Esophagus muscularis mucosa (tissue), 4 donors: ENCODE results near the gene YPEL4. TPM values are rescaled to one million over a fixed set of nuclear protein-coding genes. Genes with fewer than 3 reads are reported as not detected.

Experiments used
- DNase-seq: peaks from one replicate; pipeline ENCODE4 v3.0.0-alpha.2; 2017; ENCODE audit errors: extremely low spot score
- H3K27ac ChIP-seq, 4 donors: fragments of 200-600 bp; sonication (generic); replicated peaks in 1 of 4; 1 replicate in 3 of 4; 2 replicates in 1 of 4; pipeline ENCODE4 v1.5.1; 2016 to 2019; ENCODE audit warnings: mild to moderate bottlenecking in 1 of 4
- H3K27me3 ChIP-seq, 4 donors: fragments of 200-600 bp; sonication (generic); one replicate each; pipeline versions ENCODE4 v1.5.1 to v1.6.0; 2016 to 2019
- H3K36me3 ChIP-seq, 4 donors: fragments of 200-600 bp; sonication (generic); one replicate each; pipeline ENCODE4 v1.5.1; 2016 to 2019
- H3K4me1 ChIP-seq, 4 donors: fragments of 200-600 bp; sonication (generic); one replicate each; pipeline ENCODE4 v1.5.1; 2016 to 2019
- H3K4me3 ChIP-seq, 4 donors: fragments of 200-600 bp; sonication (generic); 1 replicate in 2 of 4; 2 replicates in 2 of 4; pipeline ENCODE4 v1.5.1; 2016 to 2019; ENCODE audit warnings: mild to moderate bottlenecking in 4 of 4, moderate library complexity in 1 of 4
- H3K9me3 ChIP-seq, 4 donors: fragments of 200-600 bp; sonication (generic); 1 replicate in 3 of 4; 2 replicates in 1 of 4; pipeline ENCODE4 v1.5.1; 2016 to 2019
- EP300 ChIP-seq: sonication (generic); formaldehyde crosslinking; IDR thresholded peaks from one replicate; pipeline ENCODE4 v1.6.1; 2017; ENCODE audit warnings: antibody characterized with exemption
- POLR2A ChIP-seq: fragments of 450-650 bp; IDR thresholded peaks from one replicate; pipeline ENCODE4 v1.6.1; 2017; ENCODE audit warnings: antibody characterized with exemption, moderate library complexity, mild to moderate bottlenecking, low read depth
- POLR2AphosphoS5 ChIP-seq, 2 donors: sonication (generic); formaldehyde crosslinking; IDR thresholded peaks; one replicate each; pipeline ENCODE4 v1.6.1; 2017; ENCODE audit warnings: antibody characterized with exemption in 2 of 2
- WGBS: methylation state at CpG from one replicate; pipeline ENCODE4 v1.1.5; 2018; 5-methylcytosine and 5-hydroxymethylcytosine counted together
- intact Hi-C: fragments of 100-400 bp; cut with DNase I; formaldehyde crosslinking; loops from one replicate; pipeline ENCODE4 v1.15.1; 2023
- total RNA-seq, 4 donors: library from RNA; depleted of rRNA; stranded (reverse); fragments of >200 nt; gene quantifications; one replicate each; pipeline versions ENCODE4 v1.1.0 to v1.2.1, GENCODE V29; 2016
- TF ChIP-seq, protein P1 (sequence below), 3 experiments: fragments of 200-600 bp in 2 of 3; fragments of 450-650 bp in 1 of 3; sonication (generic) in 2 of 3; IDR thresholded peaks; one replicate each; pipeline ENCODE4 v1.5.1; 2017 to 2019; ENCODE audit warnings: antibody characterized with exemption in 3 of 3, mild to moderate bottlenecking in 2 of 3, moderate library complexity in 1 of 3

Gene YPEL4
- total RNA-seq, 4 donors from 2014 or later: 0.50 to 2.5 (median 1.0) TPM

DNA sequence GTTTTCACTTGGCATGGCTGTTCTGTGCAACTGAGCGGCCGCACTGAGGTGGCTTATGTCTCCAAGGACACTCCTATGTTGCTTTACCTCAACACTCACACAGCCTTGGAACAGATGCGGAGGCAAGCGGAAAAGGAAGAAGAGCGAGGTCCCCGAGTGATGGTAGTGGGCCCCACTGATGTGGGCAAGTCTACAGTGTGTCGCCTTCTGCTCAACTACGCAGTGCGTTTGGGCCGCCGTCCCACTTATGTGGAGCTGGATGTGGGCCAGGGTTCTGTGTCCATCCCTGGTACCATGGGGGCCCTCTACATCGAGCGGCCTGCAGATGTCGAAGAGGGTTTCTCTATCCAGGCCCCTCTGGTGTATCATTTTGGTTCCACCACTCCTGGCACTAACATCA, 10.0 kb upstream of the YPEL4 start:
- H3K27me3 ChIP-seq: no peaks in the 10 kb centered on the region
- H3K9me3 ChIP-seq: no peaks in the 10 kb centered on the region
- H3K36me3 ChIP-seq: peaks cover 25 to 44% (median 36%) of the 10 kb centered on the region in 4 donors
- H3K27ac ChIP-seq: no peak overlapping the region
- intact Hi-C loops: loop anchor here (10.0 kb wide), 2 partner anchors 335 to 925 kb away; partner anchors contain the start of gene TNKS1BP1
- peaks cover 15 to 28% (median 19%) of the 10 kb centered on the region in 4 donors for H3K4me1 ChIP-seq
- 93% methylated on average over 14 of the region's 14 CpGs for WGBS
- no peak for DNase-seq
- no peak for TF ChIP-seq POLR2A
- no peak for TF ChIP-seq EP300
- TF ChIP-seq POLR2AphosphoS5 (IDR thresholded peaks at IDR 0.05): no peak
- TF ChIP-seq, protein P1, sequence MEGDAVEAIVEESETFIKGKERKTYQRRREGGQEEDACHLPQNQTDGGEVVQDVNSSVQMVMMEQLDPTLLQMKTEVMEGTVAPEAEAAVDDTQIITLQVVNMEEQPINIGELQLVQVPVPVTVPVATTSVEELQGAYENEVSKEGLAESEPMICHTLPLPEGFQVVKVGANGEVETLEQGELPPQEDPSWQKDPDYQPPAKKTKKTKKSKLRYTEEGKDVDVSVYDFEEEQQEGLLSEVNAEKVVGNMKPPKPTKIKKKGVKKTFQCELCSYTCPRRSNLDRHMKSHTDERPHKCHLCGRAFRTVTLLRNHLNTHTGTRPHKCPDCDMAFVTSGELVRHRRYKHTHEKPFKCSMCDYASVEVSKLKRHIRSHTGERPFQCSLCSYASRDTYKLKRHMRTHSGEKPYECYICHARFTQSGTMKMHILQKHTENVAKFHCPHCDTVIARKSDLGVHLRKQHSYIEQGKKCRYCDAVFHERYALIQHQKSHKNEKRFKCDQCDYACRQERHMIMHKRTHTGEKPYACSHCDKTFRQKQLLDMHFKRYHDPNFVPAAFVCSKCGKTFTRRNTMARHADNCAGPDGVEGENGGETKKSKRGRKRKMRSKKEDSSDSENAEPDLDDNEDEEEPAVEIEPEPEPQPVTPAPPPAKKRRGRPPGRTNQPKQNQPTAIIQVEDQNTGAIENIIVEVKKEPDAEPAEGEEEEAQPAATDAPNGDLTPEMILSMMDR (IDR thresholded peaks at IDR 0.05): no peak
- no peak overlapping the region for H3K4me3 ChIP-seq

DNA sequence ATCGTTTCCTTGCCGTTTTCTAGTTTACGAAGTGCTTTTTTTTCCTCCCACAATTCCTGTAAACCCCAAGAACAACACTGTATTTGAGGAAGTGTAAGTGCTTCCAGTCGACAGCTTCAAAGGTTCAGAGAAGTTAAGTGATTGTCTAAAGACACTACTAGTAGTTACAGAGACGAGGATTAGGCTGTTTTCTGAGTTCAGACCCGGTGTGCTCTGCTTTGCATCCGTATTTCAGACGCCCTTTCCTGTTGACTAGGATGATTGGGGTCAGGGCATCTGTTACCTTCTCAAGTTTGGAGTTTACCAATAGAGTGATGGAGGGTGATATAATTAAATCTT, 8.3 kb upstream of the YPEL4 start:
- WGBS: 0% methylated on average over 8 of the region's 8 CpGs
- DNase-seq: no peak
- TF ChIP-seq POLR2A (no peak), EP300 (no peak), POLR2AphosphoS5 (IDR thresholded peaks at IDR 0.05) (no peak)
- TF ChIP-seq, protein P1 (IDR thresholded peaks at IDR 0.05): no peak
- H3K4me3 ChIP-seq: peak overlapping the region; percentile 54 to 68 (median 64)
- H3K27ac ChIP-seq: peak overlapping the region; percentile 86 to 91 (median 88)
- peaks cover 25 to 43% (median 35%) of the 10 kb centered on the region in 4 donors for H3K36me3 ChIP-seq
- intact Hi-C loops: no loop called here
- H3K27me3 ChIP-seq: peaks cover 0 to 5% (median 0%) of the 10 kb centered on the region in 4 donors
- H3K9me3 ChIP-seq: no peaks in the 10 kb centered on the region
- H3K4me1 ChIP-seq: peaks cover 15 to 28% (median 19%) of the 10 kb centered on the region in 4 donors

DNA sequence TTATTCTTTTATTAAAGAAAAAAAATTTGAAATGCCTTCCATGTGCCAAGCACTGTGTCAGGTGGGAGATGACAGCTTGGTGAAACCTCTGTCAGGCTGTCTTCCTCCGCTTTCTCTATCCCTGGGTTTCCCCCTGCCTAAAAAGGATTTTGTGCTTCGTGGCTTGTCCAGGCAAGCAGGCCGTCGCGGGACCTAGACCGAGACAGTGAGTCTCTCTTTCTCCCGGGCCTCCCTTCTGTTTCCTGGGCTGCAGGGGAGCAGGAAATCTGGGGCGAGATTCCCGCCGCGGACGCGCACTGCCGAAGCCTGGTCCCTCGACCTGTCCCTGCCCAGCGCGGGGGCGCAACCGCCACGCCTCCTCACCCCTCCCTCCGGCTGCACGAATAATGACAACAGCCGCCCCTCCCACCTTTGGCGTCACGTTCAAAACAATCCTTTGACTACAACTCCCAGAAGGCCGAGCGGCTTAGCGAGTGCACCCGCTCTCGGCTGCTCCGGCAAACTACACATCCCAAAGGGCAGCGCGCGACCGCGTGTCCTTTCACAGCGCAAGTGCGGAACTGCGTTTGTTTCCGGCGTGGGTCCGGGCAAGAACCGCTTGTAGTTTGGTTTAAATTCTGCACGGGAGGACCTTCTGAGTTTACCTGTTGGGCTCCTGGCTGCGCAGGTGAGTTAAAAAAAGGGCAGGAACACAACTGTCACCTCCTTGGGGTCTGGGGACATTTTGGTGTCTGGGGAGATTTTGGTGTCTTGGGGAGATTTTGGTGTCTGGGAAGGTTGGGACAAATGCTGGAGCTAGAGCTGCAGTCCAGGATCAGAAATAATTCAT, 7.7 kb upstream of the YPEL4 start, which contains the start of gene CLP1:
TSS of gene CLP1 (plus strand) at position 569 of the 829 bp plus-strand sequence. CDS start 1,715 bp downstream, outside the sequence.
- peaks cover 15 to 28% (median 19%) of the 10 kb centered on the region in 4 donors for H3K4me1 ChIP-seq
- TF ChIP-seq POLR2A: peak; percentile 19
- peak; percentile 90 to 99 for TF ChIP-seq POLR2AphosphoS5 (IDR thresholded peaks at IDR 0.05)
- no peak for TF ChIP-seq EP300
- TF ChIP-seq, protein P1 (IDR thresholded peaks at IDR 0.05): peak in 1 of 3 experiments; percentile 20
- peak within 1 kb of the TSS; percentile 54 to 68 (median 64) for H3K4me3 ChIP-seq
- peaks cover 0 to 9% (median 0%) of the 10 kb centered on the region in 4 donors for H3K27me3 ChIP-seq
- intact Hi-C loops: no loop called here
- peak within 1 kb of the TSS; percentile 86 to 91 (median 88) for H3K27ac ChIP-seq
- H3K9me3 ChIP-seq: no peaks in the 10 kb centered on the region
- WGBS: under 1% methylated on average over 32 of the region's 45 CpGs
- H3K36me3 ChIP-seq: peaks cover 25 to 37% (median 30%) of the 10 kb centered on the region in 4 donors
- DNase-seq: peak; percentile 100

DNA sequence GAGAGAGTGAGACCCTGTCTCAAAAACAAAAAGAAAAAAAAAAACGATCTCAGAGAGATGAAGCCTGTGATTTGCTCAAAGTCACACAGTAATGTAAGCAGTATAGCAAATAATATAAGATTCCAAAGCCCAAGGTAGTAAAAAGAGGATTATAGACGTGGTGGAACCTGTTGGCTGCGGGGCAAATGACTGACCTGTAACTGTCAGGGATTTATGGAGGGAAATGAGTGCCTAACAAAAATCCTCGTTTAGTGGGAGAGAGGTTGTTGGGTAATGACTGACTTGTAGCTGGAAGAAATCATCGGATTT, 7.1 kb upstream of the YPEL4 start:
- intact Hi-C loops: no loop called here
- peaks cover 24 to 31% (median 25%) of the 10 kb centered on the region in 4 donors for H3K36me3 ChIP-seq
- H3K27ac ChIP-seq: peak overlapping the region; percentile 86 to 91 (median 88)
- no peak for DNase-seq
- H3K4me1 ChIP-seq: peaks cover 15 to 28% (median 19%) of the 10 kb centered on the region in 4 donors
- WGBS: 23% methylated on average over 5 of the region's 5 CpGs
- H3K9me3 ChIP-seq: no peaks in the 10 kb centered on the region
- TF ChIP-seq, protein P1 (IDR thresholded peaks at IDR 0.05): no peak
- no peak for TF ChIP-seq POLR2AphosphoS5 (IDR thresholded peaks at IDR 0.05)
- TF ChIP-seq EP300: no peak
- no peak for TF ChIP-seq POLR2A
- peaks cover 0 to 15% (median 0%) of the 10 kb centered on the region in 4 donors for H3K27me3 ChIP-seq
- H3K4me3 ChIP-seq: peak overlapping the region; percentile 54 to 68 (median 64)
